Measurements from ENCODE around the gene GUK1.

The GUK1 gene

GRCh38 chr1:228117335-228117734, 22.7 kb upstream of the GUK1 start:
- TF ChIP-seq REST (IDR thresholded peaks at IDR 0.05; ENCODE audit: low read depth), result no peak
- no peak for TF ChIP-seq USF1 (IDR thresholded peaks at IDR 0.05)
- TF ChIP-seq CEBPB (IDR thresholded peaks at IDR 0.05), result no peak
- no peak for TF ChIP-seq FOXM1 (IDR thresholded peaks at IDR 0.05; ENCODE audit: borderline replicate concordance, low read depth)
- no peak for TF ChIP-seq ZBTB7A (IDR thresholded peaks at IDR 0.05; ENCODE audit: low read depth)
- TF ChIP-seq NFIC (IDR thresholded peaks at IDR 0.05), result no peak
- no peak for TF ChIP-seq EGR1 (IDR thresholded peaks at IDR 0.05)

- TF ChIP-seq NFIC (IDR thresholded peaks at IDR 0.05), result no peak
- 0 out of 2 replicates have a peak, but pooled peaks have one; percentile 26 for TF ChIP-seq USF1 (IDR thresholded peaks at IDR 0.05)
These were observed 22.0 kb upstream of the GUK1 start for GRCh38 chr1:228118040-228118439.

DNA sequence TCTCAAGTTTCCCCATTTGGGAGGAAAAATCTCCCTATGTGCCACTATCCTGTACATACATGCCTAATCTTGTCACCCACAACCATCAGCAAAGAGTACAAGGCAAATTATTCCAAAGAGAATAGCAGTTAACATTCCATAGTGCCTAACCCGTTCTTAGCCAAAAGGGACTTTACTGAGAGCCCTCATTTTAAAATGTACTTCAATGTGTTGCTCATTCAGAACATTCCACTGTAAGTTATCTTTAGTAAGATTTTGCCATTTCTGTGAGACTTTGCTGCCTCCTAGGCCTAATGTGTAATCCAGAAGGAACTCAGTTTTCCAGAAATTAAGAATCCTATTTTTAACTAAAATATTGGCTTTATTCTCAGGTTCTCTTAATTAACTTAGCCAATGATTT, 19.7 kb upstream of the GUK1 start:
- no peak for TF ChIP-seq FOXM1 (IDR thresholded peaks at IDR 0.05; ENCODE audit: borderline replicate concordance, low read depth)
- TF ChIP-seq TCF12 (IDR thresholded peaks at IDR 0.05; ENCODE audit: low read depth), result no peak
- TF ChIP-seq CEBPB (IDR thresholded peaks at IDR 0.05), result no peak
- no peak for TF ChIP-seq TAF1 (IDR thresholded peaks at IDR 0.05; ENCODE audit: low read depth)
- no peak for TF ChIP-seq EGR1 (IDR thresholded peaks at IDR 0.05)
- TF ChIP-seq TEAD4 (IDR thresholded peaks at IDR 0.05), result no peak
- no peak for TF ChIP-seq MAX (IDR thresholded peaks at IDR 0.05)
- no peak for TF ChIP-seq EP300 (IDR thresholded peaks at IDR 0.05; ENCODE audit: borderline replicate concordance)
- no peak for TF ChIP-seq REST (IDR thresholded peaks at IDR 0.05; ENCODE audit: low read depth)
- no peak for TF ChIP-seq NFIC (IDR thresholded peaks at IDR 0.05)
- no peak for TF ChIP-seq ZBTB7A (IDR thresholded peaks at IDR 0.05; ENCODE audit: low read depth)
- no peak for TF ChIP-seq USF1 (IDR thresholded peaks at IDR 0.05)
- no peak for TF ChIP-seq YY1 (IDR thresholded peaks at IDR 0.05; ENCODE audit: low read depth)
- no peak for TF ChIP-seq RAD21 (IDR thresholded peaks at IDR 0.05; ENCODE audit: low read depth)
- no peak for TF ChIP-seq CREB1 (IDR thresholded peaks at IDR 0.05; ENCODE audit: low read depth)

DNA sequence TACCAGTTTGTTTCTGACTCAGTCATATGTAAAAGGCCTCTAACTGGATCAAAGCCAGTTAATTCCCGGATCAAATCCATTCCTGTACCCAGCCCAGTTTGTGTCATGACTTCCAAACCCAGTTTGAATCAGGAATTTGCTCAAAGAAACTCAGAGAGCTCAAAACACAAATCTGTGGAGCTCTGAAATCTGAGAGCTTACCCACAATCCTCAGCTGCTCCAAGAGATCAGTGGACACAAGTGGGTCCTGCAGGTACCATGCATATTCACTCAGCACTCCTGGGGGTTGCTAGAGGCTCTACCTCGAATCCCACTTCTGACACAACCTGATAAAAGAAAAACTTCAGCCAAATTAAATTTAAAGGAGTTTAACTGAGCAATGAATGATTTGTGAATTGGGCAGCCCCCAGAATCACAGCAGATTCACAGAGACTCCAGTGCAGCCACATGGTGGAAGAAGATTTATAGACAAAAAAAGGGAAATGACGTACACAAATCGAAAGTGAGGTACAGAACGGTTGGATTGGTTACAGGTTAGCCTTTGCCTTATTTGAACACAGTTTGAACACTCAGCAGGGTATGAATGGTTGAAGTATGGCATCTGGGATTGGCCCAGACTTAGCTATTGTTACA, 19.1 kb upstream of the GUK1 start:
- TF ChIP-seq RAD21 (IDR thresholded peaks at IDR 0.05; ENCODE audit: low read depth), result no peak
- no peak for TF ChIP-seq TAF1 (IDR thresholded peaks at IDR 0.05; ENCODE audit: low read depth)
- no peak for TF ChIP-seq FOXM1 (IDR thresholded peaks at IDR 0.05; ENCODE audit: borderline replicate concordance, low read depth)
- no peak for TF ChIP-seq USF1 (IDR thresholded peaks at IDR 0.05)
- TF ChIP-seq REST (IDR thresholded peaks at IDR 0.05; ENCODE audit: low read depth), result no peak
- no peak for TF ChIP-seq CEBPB (IDR thresholded peaks at IDR 0.05)
- TF ChIP-seq TCF12 (IDR thresholded peaks at IDR 0.05; ENCODE audit: low read depth), result no peak
- TF ChIP-seq NFIC (IDR thresholded peaks at IDR 0.05), result no peak
- no peak for TF ChIP-seq TEAD4 (IDR thresholded peaks at IDR 0.05)
- no peak for TF ChIP-seq YY1 (IDR thresholded peaks at IDR 0.05; ENCODE audit: low read depth)
- no peak for TF ChIP-seq ZBTB7A (IDR thresholded peaks at IDR 0.05; ENCODE audit: low read depth)
- no peak for TF ChIP-seq CREB1 (IDR thresholded peaks at IDR 0.05; ENCODE audit: low read depth)
- TF ChIP-seq MAX (IDR thresholded peaks at IDR 0.05), result no peak
- no peak for TF ChIP-seq EP300 (IDR thresholded peaks at IDR 0.05; ENCODE audit: borderline replicate concordance)
- no peak for TF ChIP-seq EGR1 (IDR thresholded peaks at IDR 0.05)
